Ovary (tissue), 3 donors: ENCODE measurements around the gene ZNF423.

Experiments used
- EP300 ChIP-seq: sonication (generic); formaldehyde crosslinking; IDR thresholded peaks from one replicate; pipeline ENCODE4 v1.6.1; 2017; ENCODE audit warnings: antibody characterized with exemption
- POLR2A ChIP-seq: fragments of 450-650 bp; IDR thresholded peaks from one replicate; pipeline ENCODE4 v1.6.1; 2017; ENCODE audit warnings: antibody characterized with exemption, mild to moderate bottlenecking, moderate library complexity
- TF ChIP-seq, protein P1 (sequence below), 3 donors: fragments of 450-650 bp in 2 of 3; fragments of 200-600 bp in 1 of 3; IDR thresholded peaks; one replicate each; pipeline versions ENCODE4 v1.5.1 to v1.8.0; 2016 to 2022; ENCODE audit warnings: antibody characterized with exemption in 3 of 3, mild to moderate bottlenecking in 1 of 3
- donor health status: DM: no; HTN: no; CAD: no.

DNA sequence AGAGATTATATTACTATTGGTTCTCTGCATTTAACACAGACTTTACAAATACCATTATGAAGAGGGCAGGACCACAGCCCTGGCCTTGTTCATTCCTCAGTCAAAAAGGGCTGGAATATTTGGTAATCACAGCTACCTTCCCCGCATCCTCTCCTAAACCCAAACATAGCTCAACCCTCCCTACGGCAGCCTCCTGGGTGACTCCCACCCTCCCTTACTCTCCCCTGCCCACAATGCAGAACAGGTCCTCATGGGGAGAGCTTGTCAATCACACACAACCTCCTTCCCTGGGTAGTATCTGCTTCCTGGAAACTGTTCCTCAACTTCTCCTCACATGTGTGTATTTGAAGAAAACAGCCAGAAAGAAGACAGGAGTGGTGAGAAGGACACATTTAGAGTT is 258.1 kb downstream of the ZNF423 start:
- TF ChIP-seq, protein P1, sequence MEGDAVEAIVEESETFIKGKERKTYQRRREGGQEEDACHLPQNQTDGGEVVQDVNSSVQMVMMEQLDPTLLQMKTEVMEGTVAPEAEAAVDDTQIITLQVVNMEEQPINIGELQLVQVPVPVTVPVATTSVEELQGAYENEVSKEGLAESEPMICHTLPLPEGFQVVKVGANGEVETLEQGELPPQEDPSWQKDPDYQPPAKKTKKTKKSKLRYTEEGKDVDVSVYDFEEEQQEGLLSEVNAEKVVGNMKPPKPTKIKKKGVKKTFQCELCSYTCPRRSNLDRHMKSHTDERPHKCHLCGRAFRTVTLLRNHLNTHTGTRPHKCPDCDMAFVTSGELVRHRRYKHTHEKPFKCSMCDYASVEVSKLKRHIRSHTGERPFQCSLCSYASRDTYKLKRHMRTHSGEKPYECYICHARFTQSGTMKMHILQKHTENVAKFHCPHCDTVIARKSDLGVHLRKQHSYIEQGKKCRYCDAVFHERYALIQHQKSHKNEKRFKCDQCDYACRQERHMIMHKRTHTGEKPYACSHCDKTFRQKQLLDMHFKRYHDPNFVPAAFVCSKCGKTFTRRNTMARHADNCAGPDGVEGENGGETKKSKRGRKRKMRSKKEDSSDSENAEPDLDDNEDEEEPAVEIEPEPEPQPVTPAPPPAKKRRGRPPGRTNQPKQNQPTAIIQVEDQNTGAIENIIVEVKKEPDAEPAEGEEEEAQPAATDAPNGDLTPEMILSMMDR (IDR thresholded peaks at IDR 0.05), result no peak
- TF ChIP-seq POLR2A, result no peak
- no peak for TF ChIP-seq EP300
